Left ventricle myocardium inferior (tissue), 1 donor: ENCODE data around the gene FCN3. TPM values are rescaled to one million over a fixed set of nuclear protein-coding genes. Genes with fewer than 3 reads are reported as not detected.
A peak's percentile ranks its signal among the peaks of the same experiment; 100 is the strongest.

Experiments used
- DNase-seq: peaks from one replicate; pipeline ENCODE4 v3.0.0-alpha.2; 2020
- H3K27ac ChIP-seq: fragments of 200-600 bp; replicated peaks from 2 replicates; pipeline ENCODE4 v1.8.0; 2021
- H3K27me3 ChIP-seq: fragments of 200-600 bp; 2 replicates; pipeline ENCODE4 v1.8.0; 2021; ENCODE audit warnings: low read depth
- H3K36me3 ChIP-seq: fragments of 200-600 bp; 2 replicates; pipeline ENCODE4 v1.8.0; 2021
- H3K4me1 ChIP-seq: fragments of 200-600 bp; 2 replicates; pipeline ENCODE4 v1.8.0; 2021
- H3K4me3 ChIP-seq: fragments of 200-600 bp; 2 replicates; pipeline ENCODE4 v1.8.0; 2021; ENCODE audit warnings: mild to moderate bottlenecking, moderate library complexity
- H3K9me3 ChIP-seq: fragments of 200-600 bp; replicated peaks from 2 replicates; pipeline ENCODE4 v1.8.0; 2021
- intact Hi-C: fragments of 100-400 bp; cut with micrococcal nuclease; formaldehyde crosslinking; loops from one replicate; pipeline ENCODE4 v1.11.0; 2022
- total RNA-seq: library from RNA; stranded (reverse); fragmentation: NEBNext Ultra II Directional; extraction: Animal tissue kit (Norgen Biotek cat#: 25700); gene quantifications from one replicate; pipeline ENCODE4 v1.2.1, GENCODE V29; 2021
- TF ChIP-seq, protein P1 (sequence below): fragments of 200-600 bp; IDR thresholded peaks from 2 replicates; pipeline ENCODE4 v1.8.0; 2021; ENCODE audit warnings: antibody characterized with exemption, mild to moderate bottlenecking, borderline replicate concordance
- donor health status: DM: no; HTN: yes; CAD: no; lungs with severe emphysema.

FCN3 gene
- total RNA-seq, 1 donor from 2014 or later: 27.3 TPM

DNA sequence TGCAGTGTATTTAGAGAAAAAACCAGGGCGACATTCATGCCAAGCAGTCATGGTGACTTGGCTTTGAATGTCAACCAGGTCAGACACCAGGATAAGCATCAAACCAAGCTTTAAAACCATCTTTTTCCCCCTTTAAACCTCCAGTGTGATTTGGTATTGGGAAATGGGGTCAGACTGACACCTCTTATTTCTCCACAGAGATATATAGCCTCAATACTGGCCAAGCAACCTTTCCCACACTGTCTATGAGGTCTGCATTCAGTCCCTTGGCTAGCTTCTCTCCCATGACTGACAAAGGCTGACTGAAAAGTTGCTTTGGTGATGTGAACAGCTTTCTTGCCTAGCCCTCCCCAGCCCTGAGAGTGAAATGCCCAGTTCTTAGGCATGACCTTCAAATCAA, 39.5 kb upstream of the FCN3 start:
- peaks cover 60% of the 10 kb centered on the region for H3K4me1 ChIP-seq
- peak overlapping the region; percentile 77 for H3K27ac ChIP-seq

DNA sequence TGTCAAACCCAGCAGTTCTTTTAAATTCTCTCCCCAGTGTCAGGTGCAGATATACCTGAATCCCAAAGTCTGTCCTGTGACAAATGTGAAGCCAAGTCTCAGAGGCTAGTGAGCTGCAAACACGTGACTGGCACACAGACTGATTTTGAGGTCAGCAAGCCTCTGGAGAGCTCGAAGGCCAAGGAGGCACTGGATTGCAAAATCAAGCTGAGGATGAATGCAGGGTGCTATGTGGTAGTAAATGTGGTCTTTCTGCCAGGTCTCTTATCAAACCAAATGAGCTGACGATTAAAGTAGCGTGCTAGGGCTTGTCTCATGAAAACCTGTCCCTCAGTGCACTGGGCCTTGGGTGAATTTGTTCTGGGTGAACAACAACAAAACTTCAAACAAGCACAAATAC, 38.4 kb upstream of the FCN3 start:
- intact Hi-C loops: no loop called here
- Histone ChIP-seq H3K4me1 (peaks cover 49% of the 10 kb centered on the region), H3K27me3 (no peaks in the 10 kb centered on the region), H3K9me3 (no peaks in the 10 kb centered on the region), H3K27ac (peak overlapping the region; percentile 77), H3K4me3 (no peak overlapping the region), H3K36me3 (peaks cover 92% of the 10 kb centered on the region)
- TF ChIP-seq, protein P1, sequence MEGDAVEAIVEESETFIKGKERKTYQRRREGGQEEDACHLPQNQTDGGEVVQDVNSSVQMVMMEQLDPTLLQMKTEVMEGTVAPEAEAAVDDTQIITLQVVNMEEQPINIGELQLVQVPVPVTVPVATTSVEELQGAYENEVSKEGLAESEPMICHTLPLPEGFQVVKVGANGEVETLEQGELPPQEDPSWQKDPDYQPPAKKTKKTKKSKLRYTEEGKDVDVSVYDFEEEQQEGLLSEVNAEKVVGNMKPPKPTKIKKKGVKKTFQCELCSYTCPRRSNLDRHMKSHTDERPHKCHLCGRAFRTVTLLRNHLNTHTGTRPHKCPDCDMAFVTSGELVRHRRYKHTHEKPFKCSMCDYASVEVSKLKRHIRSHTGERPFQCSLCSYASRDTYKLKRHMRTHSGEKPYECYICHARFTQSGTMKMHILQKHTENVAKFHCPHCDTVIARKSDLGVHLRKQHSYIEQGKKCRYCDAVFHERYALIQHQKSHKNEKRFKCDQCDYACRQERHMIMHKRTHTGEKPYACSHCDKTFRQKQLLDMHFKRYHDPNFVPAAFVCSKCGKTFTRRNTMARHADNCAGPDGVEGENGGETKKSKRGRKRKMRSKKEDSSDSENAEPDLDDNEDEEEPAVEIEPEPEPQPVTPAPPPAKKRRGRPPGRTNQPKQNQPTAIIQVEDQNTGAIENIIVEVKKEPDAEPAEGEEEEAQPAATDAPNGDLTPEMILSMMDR: no peak
- DNase-seq: no peak

More for the DNA sequence above, 39.5 kb upstream of the FCN3 start:
- TF ChIP-seq, protein P1: no peak
- Histone ChIP-seq H3K27me3 (no peaks in the 10 kb centered on the region), H3K9me3 (no peaks in the 10 kb centered on the region), H3K4me3 (no peak overlapping the region), H3K36me3 (peaks cover 89% of the 10 kb centered on the region)
- intact Hi-C loops: no loop called here
- no peak for DNase-seq

DNA sequence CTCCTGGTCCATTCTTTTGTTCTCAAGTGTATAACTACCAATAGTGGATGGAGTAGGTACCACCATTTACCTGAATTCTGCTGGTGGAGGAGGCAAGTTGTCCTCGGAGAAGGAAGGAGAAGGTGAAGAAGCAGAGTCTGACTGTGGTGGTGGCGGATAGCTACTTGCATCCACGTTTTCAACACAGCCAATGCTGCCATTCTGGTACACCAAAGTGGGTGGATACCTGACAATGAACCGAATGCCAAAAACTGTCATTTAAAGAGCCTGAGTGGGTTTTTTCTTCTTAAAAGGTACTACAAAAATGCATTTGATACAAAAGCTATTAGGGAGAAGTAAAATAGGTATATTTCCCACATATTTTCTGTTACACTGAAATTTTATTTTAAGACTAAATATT, 37.9 kb upstream of the FCN3 start:
- peak overlapping the region; percentile 77 for H3K27ac ChIP-seq
- DNase-seq: no peak

DNA sequence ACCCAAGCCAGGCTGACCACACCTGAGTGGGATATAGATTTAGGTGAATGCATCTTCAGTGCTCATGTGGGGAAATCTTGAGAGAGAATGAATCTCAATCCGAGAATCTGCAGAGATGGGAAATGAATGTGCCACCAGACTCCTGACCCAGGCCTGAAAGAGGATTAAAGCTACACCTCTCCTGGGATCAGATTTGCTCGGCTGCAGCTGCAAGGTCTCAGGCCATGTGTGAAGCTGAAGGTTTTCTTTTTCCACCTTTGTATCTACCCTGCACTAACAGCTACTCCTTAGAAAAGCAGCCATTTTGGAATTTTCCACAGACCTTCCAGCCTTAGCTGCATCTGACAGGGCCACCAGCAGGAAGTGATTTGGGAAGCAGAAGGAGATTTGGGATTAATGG, 36.1 kb upstream of the FCN3 start:
- intact Hi-C loops: no loop called here
- Histone ChIP-seq H3K4me1 (peaks cover 42% of the 10 kb centered on the region), H3K27me3 (no peaks in the 10 kb centered on the region), H3K4me3 (no peak overlapping the region), H3K27ac (no peak overlapping the region), H3K36me3 (peaks cover 93% of the 10 kb centered on the region), H3K9me3 (no peaks in the 10 kb centered on the region)
- no peak for DNase-seq
- TF ChIP-seq, protein P1: no peak

More for the DNA sequence above, 37.9 kb upstream of the FCN3 start:
- peaks cover 92% of the 10 kb centered on the region for H3K36me3 ChIP-seq
- peaks cover 44% of the 10 kb centered on the region for H3K4me1 ChIP-seq
- intact Hi-C loops: no loop called here
- TF ChIP-seq, protein P1: no peak
- H3K4me3 ChIP-seq: no peak overlapping the region
- no peaks in the 10 kb centered on the region for H3K27me3 ChIP-seq
- no peaks in the 10 kb centered on the region for H3K9me3 ChIP-seq

DNA sequence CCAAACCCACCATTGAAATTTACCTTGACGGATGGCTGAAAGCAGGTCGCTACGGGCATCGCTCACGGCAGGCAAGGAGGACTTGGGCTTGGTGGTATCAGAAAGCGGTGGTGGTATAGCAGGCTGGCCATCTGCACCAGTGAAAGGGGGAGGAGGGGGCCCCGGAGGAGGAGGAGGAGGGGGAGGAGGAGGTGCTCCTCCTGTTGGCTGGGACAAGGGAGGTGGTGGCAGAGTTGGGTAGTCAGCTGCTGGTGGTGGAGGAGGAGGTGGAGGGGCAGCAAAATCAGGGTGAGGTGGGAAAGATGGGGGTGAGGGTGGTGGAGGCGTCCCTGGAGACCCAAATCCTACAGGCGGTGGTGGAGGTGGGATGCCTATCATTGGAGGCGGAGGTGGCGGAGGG, 35.0 kb upstream of the FCN3 start:
- Histone ChIP-seq H3K27me3 (no peaks in the 10 kb centered on the region), H3K4me3 (no peak overlapping the region), H3K9me3 (no peaks in the 10 kb centered on the region), H3K27ac (no peak overlapping the region), H3K4me1 (peaks cover 48% of the 10 kb centered on the region), H3K36me3 (peaks cover 83% of the 10 kb centered on the region)
- TF ChIP-seq, protein P1: no peak
- intact Hi-C loops: no loop called here
- no peak for DNase-seq
